HepG2 (cell line): Measurements from ENCODE around the gene PNLIPRP3. TPM values are rescaled to one million over a fixed set of nuclear protein-coding genes. Genes with fewer than 3 reads are reported as not detected.
A peak's percentile ranks its signal among the peaks of the same experiment; 100 is the strongest.

Source experiments
- ATAC-seq: fragments of 200-7000 bp; cut with Tn5 transposase; 3 replicates; pipeline ENCODE4 v1.9.1; 2020; ENCODE audit warnings: mild to moderate bottlenecking, moderate library complexity
- BruUV-seq: library from RNA; stranded (reverse); fragments of 400-500 nt; replicated peaks from 2 replicates; lab custom pipeline; 2021; lab: Mats Ljungman, UMichigan
- CTCF ChIA-PET: fragments of 300-600 bp; formaldehyde crosslinking; extraction: SDS; loops from one replicate; lab custom pipeline; 2021; ENCODE audit warnings: low total read pairs, inconsistent platforms, low intra/inter-chr PET ratio; lab: Yijun Ruan, JAX
- POLR2A ChIA-PET: fragments of 350-600 bp; sonication (Branson Sonifier 250); formaldehyde crosslinking; loops from one replicate; lab custom pipeline; 2020; ENCODE audit warnings: antibody characterized with exemption, inconsistent platforms; lab: Yijun Ruan, JAX
- DNase-seq: peaks from one replicate; pipeline ENCODE4 v3.0.0-alpha.2; 2015; ENCODE audit warnings: low spot score
- FAIRE-seq: peaks from 3 replicates; lab custom pipeline; 2011; peaks lifted over from hg19 to GRCh38; lab: Jason Lieb, UNC
- H2AFZ ChIP-seq: one replicate; pipeline ENCODE4 v1.6.1; 2011; ENCODE audit warnings: low read length, inconsistent platforms
- H3K27ac ChIP-seq: fragments of 300-600 bp; 3 replicates; pipeline ENCODE4 v1.8.0; 2011; ENCODE audit warnings: mixed run types, mild to moderate bottlenecking, mixed read lengths, low read length, inconsistent platforms; ENCODE audit not compliant: insufficient read depth; ENCODE audit errors: extremely low read length
- H3K27me3 ChIP-seq, 2 experiments: fragments of 200-600 bp in 1 of 2; 2 replicates in 1 of 2; 3 replicates in 1 of 2; pipeline versions ENCODE4 v1.6.0 to v1.8.0; 2011; ENCODE audit warnings: low read length in 2 of 2, mild to moderate bottlenecking in 2 of 2, moderate library complexity in 2 of 2, inconsistent platforms in 1 of 2; ENCODE audit not compliant: insufficient read depth in 2 of 2, control insufficient read depth in 1 of 2
- H3K36me3 ChIP-seq, 2 experiments: fragments of 200-600 bp in 1 of 2; replicated peaks in 1 of 2; 2 replicates in 1 of 2; 3 replicates in 1 of 2; pipeline versions ENCODE4 v1.5.1 to v1.8.0; 2011; ENCODE audit warnings: low read length in 2 of 2, inconsistent platforms in 1 of 2; ENCODE audit not compliant: insufficient read depth in 2 of 2, control insufficient read depth in 1 of 2
- H3K4me1 ChIP-seq: 2 replicates; pipeline ENCODE4 v1.5.1; 2012; ENCODE audit warnings: low read length, inconsistent platforms; ENCODE audit not compliant: insufficient read depth
- H3K4me2 ChIP-seq: 2 replicates; pipeline ENCODE4 v1.6.0; 2011; ENCODE audit warnings: low read depth, low read length, inconsistent platforms
- H3K4me3 ChIP-seq, 3 experiments: fragments of 200-600 bp in 1 of 3; sonication (generic), shearing (Covaris generic) in 1 of 3; replicated peaks in 1 of 3; 2 replicates each; pipeline ENCODE4 v1.5.1; 2011 to 2016; ENCODE audit warnings: low read length in 3 of 3, inconsistent platforms in 2 of 3, low read depth in 2 of 3, mild to moderate bottlenecking in 2 of 3, control low read depth in 1 of 3, mixed read lengths in 1 of 3; ENCODE audit not compliant: insufficient read depth in 1 of 3
- H3K79me2 ChIP-seq: one replicate; pipeline ENCODE4 v1.6.1; 2011; ENCODE audit warnings: low read length, inconsistent platforms; ENCODE audit not compliant: insufficient read depth
- H3K9ac ChIP-seq: 2 replicates; pipeline ENCODE4 v1.6.0; 2011; ENCODE audit warnings: mild to moderate bottlenecking, low read depth, low read length, inconsistent platforms; ENCODE audit not compliant: insufficient read depth
- H3K9me3 ChIP-seq: 2 replicates; pipeline ENCODE4 v1.5.1; 2012; ENCODE audit warnings: mild to moderate bottlenecking, low read length
- H4K20me1 ChIP-seq: 2 replicates; pipeline ENCODE4 v1.6.0; 2011; ENCODE audit warnings: inconsistent platforms, mild to moderate bottlenecking, low read length, moderate library complexity; ENCODE audit not compliant: insufficient read depth
- ATF7 ChIP-seq, 2 experiments: fragments of 450-650 bp in 1 of 2; sonication (generic) in 1 of 2; formaldehyde crosslinking in 1 of 2; IDR thresholded peaks; 2 replicates each; pipeline versions ENCODE4 v1.4.0 to v1.6.1; 2016 to 2020; ENCODE audit warnings: antibody characterized with exemption in 1 of 2, mild to moderate bottlenecking in 1 of 2, missing genetic modification reagents in 1 of 2
- EP300 ChIP-seq, 3 experiments: sonication (generic) in 1 of 3; formaldehyde crosslinking in 1 of 3; IDR thresholded peaks; 2 replicates each; pipeline versions ENCODE4 v1.5.1 to v1.6.1; 2011 to 2020; ENCODE audit warnings: low read depth in 2 of 3, low read length in 2 of 3, borderline replicate concordance in 1 of 3, improper control_type of control experiment in 1 of 3, mild to moderate bottlenecking in 1 of 3, missing genetic modification reagents in 1 of 3, moderate library complexity in 1 of 3
- FOXO4 ChIP-seq: sonication (generic); formaldehyde crosslinking; conservative IDR thresholded peaks from 2 replicates; pipeline ENCODE4 v1.8.1; 2023; ENCODE audit warnings: missing genetic modification reagents
- NFE2L2 ChIP-seq: fragments of 150-350 bp; IDR thresholded peaks from 2 replicates; pipeline ENCODE4 v1.6.1; 2014; ENCODE audit warnings: low read length
- NKX3-1 ChIP-seq: sonication (generic); formaldehyde crosslinking; IDR thresholded peaks from 2 replicates; pipeline ENCODE4 v1.5.0; 2020; ENCODE audit warnings: missing genetic modification reagents
- PBX3 ChIP-seq: sonication (generic); formaldehyde crosslinking; IDR thresholded peaks from 2 replicates; pipeline ENCODE4 v1.8.1; 2023; ENCODE audit warnings: missing genetic modification reagents, inconsistent platforms, borderline replicate concordance
- TSC22D2 ChIP-seq: sonication (generic); formaldehyde crosslinking; IDR thresholded peaks from 2 replicates; pipeline ENCODE4 v1.5.1; 2020; ENCODE audit warnings: missing genetic modification reagents, mild to moderate bottlenecking, borderline replicate concordance
- ZMYM3 ChIP-seq: sonication (generic); formaldehyde crosslinking; IDR thresholded peaks from 2 replicates; pipeline ENCODE4 v1.5.1; 2020; ENCODE audit warnings: mild to moderate bottlenecking, missing genetic modification reagents
- ZNF264 ChIP-seq: sonication (generic); formaldehyde crosslinking; IDR thresholded peaks from 2 replicates; pipeline ENCODE4 v1.4.0; 2020; ENCODE audit warnings: missing genetic modification reagents
- ZNF407 ChIP-seq: sonication (generic); formaldehyde crosslinking; IDR thresholded peaks from one replicate; pipeline ENCODE4 v1.5.1; 2020; ENCODE audit warnings: mild to moderate bottlenecking, missing genetic modification reagents; ENCODE audit errors: not compliant biosample characterization
- ZNF720 ChIP-seq: sonication (generic); formaldehyde crosslinking; IDR thresholded peaks from 2 replicates; pipeline ENCODE4 v1.4.0; 2020; ENCODE audit warnings: missing genetic modification reagents
- ZNF780A ChIP-seq: sonication (generic); formaldehyde crosslinking; IDR thresholded peaks from 2 replicates; pipeline ENCODE4 v1.8.0; 2022; ENCODE audit warnings: mild to moderate bottlenecking, missing genetic modification reagents, moderate library complexity
- ZNF83 ChIP-seq: sonication (generic); formaldehyde crosslinking; IDR thresholded peaks from 2 replicates; pipeline ENCODE4 v1.4.0; 2020; ENCODE audit warnings: missing genetic modification reagents, mild to moderate bottlenecking, borderline replicate concordance
- WGBS: methylation state at CpG from one replicate; pipeline ENCODE4 v1.1.6; 2017; ENCODE audit warnings: low lambda C conversion rate; 5-methylcytosine and 5-hydroxymethylcytosine counted together
- in situ Hi-C: cut with HindIII; loops from 2 replicates; pipeline ENCODE4 v1.10.0; 2017; ENCODE audit warnings: low pct_unique_long_range_greater_than_20kb; ENCODE audit not compliant: extremely low pct_ligation_motif_present
- intact Hi-C: fragments of 100-400 bp; cut with micrococcal nuclease; formaldehyde crosslinking; loops from one replicate; pipeline ENCODE4 v1.10.0; 2022; ENCODE audit not compliant: unreplicated experiment
- polyA plus RNA-seq, 8 experiments: library from polyadenylated mRNA; depleted of rRNA in 3 of 8; stranded (reverse) in 7 of 8; unstranded in 1 of 8; fragments of >200 nt; fragmentation: Illumina TruSeq in 4 of 8; extraction: Trizol in 4 of 8; gene quantifications; 2 replicates each; pipeline versions ENCODE4 v1.2.1 to v1.2.3, GENCODE V29; 2011 to 2016; ENCODE audit warnings: low read depth in 4 of 8, missing spikeins in 1 of 8, mixed read lengths in 1 of 8; ENCODE audit not compliant: insufficient read depth in 1 of 8
- total RNA-seq, 5 experiments: library from RNA; depleted of rRNA; stranded (reverse); fragments of >200 nt; fragmentation: Illumina TruSeq; extraction: Trizol; gene quantifications; 2 replicates each; pipeline ENCODE4 v1.2.3, GENCODE V29; 2016; ENCODE audit warnings: low read depth in 1 of 5

Gene PNLIPRP3
- total and polyA plus RNA-seq, 2 of the 13 experiments (the other 11 are each of a cell fraction or from before 2014, with no cell fraction given) = not detected

GRCh38 chr10:116410351-116410750 is 17.3 kb upstream of the PNLIPRP3 start:
- intact Hi-C loops = no loop called here
- Histone ChIP-seq H2AFZ (no peak overlapping the region), H3K4me3 (no peak overlapping the region), H4K20me1 (no peaks in the 10 kb centered on the region), H3K27ac (no peak overlapping the region), H3K79me2 (no peaks in the 10 kb centered on the region), H3K9me3 (no peaks in the 10 kb centered on the region), H3K4me1 (no peaks in the 10 kb centered on the region), H3K9ac (no peak overlapping the region), H3K4me2 (no peak overlapping the region), H3K27me3 (no peaks in the 10 kb centered on the region; a peak in 1 of 5 replicates), H3K36me3 (no peaks in the 10 kb centered on the region)
- DNase-seq (no peak), FAIRE-seq (no peak), ATAC-seq (no peak)
- BruUV-seq = no TSS peak
- in situ Hi-C loops = no loop called here
- ChIA-PET CTCF (no interaction called here), POLR2A (no interaction called here)
- WGBS = 3% methylated on average over 5 of the region's 5 CpGs
- TF ChIP-seq FOXO4 (CRISPR knock-in tag) (no peak), NKX3-1 (CRISPR knock-in tag) (no peak), TSC22D2 (no peak), ZNF264 (CRISPR knock-in tag) (no peak), ZNF720 (CRISPR knock-in tag) (no peak), ZNF83 (CRISPR knock-in tag) (no peak), EP300 (IDR thresholded peaks at IDR 0.05; ENCODE audit: low read depth in 2 of 2, low read length in 2 of 2) (no peak), EP300 (CRISPR knock-in tag; IDR thresholded peaks at IDR 0.05; ENCODE audit: borderline replicate concordance) (no peak), PBX3 (CRISPR knock-in tag) (no peak), ZNF407 (CRISPR knock-in tag) (no peak), ZMYM3 (no peak), NFE2L2 (no peak), ZNF780A (CRISPR knock-in tag) (no peak), ATF7 (IDR thresholded peaks at IDR 0.05) (peak; percentile 72), ATF7 (CRISPR knock-in tag; IDR thresholded peaks at IDR 0.05) (no peak)
